Duodenal mucosa (tissue), 2 donors: Measurements from ENCODE around the gene TTC7B.

Experiments
- H3K27ac ChIP-seq: one replicate; pipeline ENCODE4 v1.7.0; 2013; ENCODE audit warnings: low read depth, low read length
- H3K27me3 ChIP-seq, 2 donors: one replicate each; pipeline ENCODE4 v1.7.0; 2013; ENCODE audit warnings: low read length in 2 of 2, control low read depth in 1 of 2; ENCODE audit not compliant: insufficient read depth in 2 of 2, control insufficient read depth in 1 of 2
- H3K36me3 ChIP-seq, 2 donors: one replicate each; pipeline ENCODE4 v1.7.0; 2013; ENCODE audit warnings: low read length in 2 of 2, control low read depth in 1 of 2; ENCODE audit not compliant: insufficient read depth in 2 of 2, control insufficient read depth in 1 of 2
- H3K4me1 ChIP-seq, 2 donors: one replicate each; pipeline ENCODE4 v1.7.0; 2013; ENCODE audit warnings: low read length in 2 of 2, control low read depth in 1 of 2; ENCODE audit not compliant: insufficient read depth in 2 of 2, control insufficient read depth in 1 of 2
- H3K4me3 ChIP-seq, 2 donors: one replicate each; pipeline ENCODE4 v1.7.0; 2013; ENCODE audit warnings: low read length in 2 of 2, low read depth in 1 of 2
- H3K9ac ChIP-seq, 2 donors: one replicate each; pipeline ENCODE4 v1.7.0; 2013; ENCODE audit warnings: low read length in 2 of 2, low read depth in 1 of 2
- H3K9me3 ChIP-seq, 2 donors: one replicate each; pipeline ENCODE4 v1.7.0; 2013; ENCODE audit warnings: low read length in 2 of 2, control low read depth in 1 of 2; ENCODE audit not compliant: control insufficient read depth in 1 of 2

TTC7B gene

DNA sequence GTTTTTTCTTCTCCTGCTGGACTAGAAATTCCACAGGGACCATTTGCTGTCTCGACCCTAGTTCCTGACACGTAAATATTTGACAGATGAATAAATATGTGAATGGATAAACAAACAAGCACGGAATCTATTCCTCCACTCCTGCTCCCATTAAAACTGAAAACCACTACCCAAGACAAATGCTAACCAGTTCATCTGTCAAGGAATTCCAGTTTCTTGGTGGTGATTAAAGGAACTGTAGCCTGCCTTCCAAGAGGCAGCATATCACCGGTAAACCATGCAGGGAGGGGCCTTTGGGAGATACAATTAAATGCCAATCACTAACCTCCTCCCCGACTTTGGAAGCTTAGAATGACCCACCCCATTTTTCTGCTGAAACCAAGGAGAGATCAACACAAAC is 95.4 kb downstream of the TTC7B start:
- no peaks in the 10 kb centered on the region for H3K36me3 ChIP-seq
- no peak overlapping the region for H3K9ac ChIP-seq
- no peaks in the 10 kb centered on the region for H3K9me3 ChIP-seq
- no peaks in the 10 kb centered on the region for H3K4me1 ChIP-seq
- no peaks in the 10 kb centered on the region for H3K27me3 ChIP-seq
- H3K4me3 ChIP-seq, result no peak overlapping the region
- no peak overlapping the region for H3K27ac ChIP-seq

DNA sequence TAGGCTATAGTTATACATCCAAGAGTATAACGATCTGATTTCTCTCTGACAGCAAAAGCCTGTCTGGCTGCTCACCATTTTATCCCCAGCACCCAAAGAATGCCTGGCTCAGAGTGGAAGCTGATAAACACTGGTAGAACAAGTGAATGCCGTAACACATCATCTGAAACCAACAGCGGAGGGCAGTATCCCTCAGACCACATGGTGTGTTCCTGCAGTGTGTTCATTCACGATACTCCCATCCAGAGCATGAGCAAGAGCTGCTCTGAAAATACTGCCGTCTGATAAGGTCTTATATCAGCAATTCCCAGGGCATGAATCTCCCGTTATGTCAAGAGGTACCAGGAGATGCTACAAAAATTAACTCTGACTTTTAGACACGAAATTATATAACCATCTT is 95.9 kb downstream of the TTC7B start:
- Histone ChIP-seq H3K36me3 (no peaks in the 10 kb centered on the region), H3K27ac (no peak overlapping the region), H3K27me3 (no peaks in the 10 kb centered on the region), H3K9me3 (no peaks in the 10 kb centered on the region), H3K4me3 (no peak overlapping the region), H3K9ac (no peak overlapping the region), H3K4me1 (no peaks in the 10 kb centered on the region)

DNA sequence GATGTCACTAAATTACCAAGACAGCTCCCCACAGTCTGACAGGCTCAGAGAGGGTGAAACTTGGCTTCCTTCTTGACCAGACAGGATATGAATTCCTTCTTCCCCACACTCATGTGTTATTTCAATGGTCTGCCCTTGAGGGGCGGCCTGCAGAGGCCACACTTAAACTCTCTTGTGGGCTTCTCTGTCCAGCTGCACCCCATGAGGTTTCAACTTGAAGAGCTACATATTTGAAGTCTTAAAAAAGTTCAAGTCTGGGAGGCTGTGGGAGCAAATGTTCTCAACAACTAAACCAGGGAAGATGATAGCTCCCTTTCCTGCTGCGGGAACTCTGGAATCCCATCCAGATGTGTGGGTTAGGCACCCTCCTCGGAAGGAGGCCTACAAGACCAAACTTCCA is 98.3 kb downstream of the TTC7B start:
- H3K36me3 ChIP-seq, result peaks cover 0 to 4% of the 10 kb centered on the region in 2 donors
- H3K4me1 ChIP-seq, result no peaks in the 10 kb centered on the region
- no peaks in the 10 kb centered on the region for H3K27me3 ChIP-seq
- no peaks in the 10 kb centered on the region for H3K9me3 ChIP-seq
- no peak overlapping the region for H3K27ac ChIP-seq
- H3K9ac ChIP-seq, result no peak overlapping the region
- no peak overlapping the region for H3K4me3 ChIP-seq

DNA sequence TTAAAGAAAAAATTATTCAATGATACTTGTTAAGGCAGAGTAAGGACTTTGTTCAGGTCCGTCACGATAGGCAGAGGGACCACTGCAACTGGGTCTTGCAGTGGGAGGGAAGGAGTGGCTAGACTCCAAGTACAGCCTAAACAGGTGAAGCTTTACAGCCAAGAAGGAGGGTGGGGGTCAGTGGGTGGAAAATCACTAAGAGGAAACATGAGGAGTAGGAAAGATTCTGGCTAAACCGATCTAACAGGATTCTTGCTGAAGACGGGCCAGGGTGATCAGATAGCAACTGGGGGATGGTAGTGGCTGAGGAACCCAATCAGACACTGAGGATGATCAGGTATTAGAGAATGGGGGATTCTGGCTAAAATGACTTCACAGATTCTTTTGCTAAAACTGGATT is 100.2 kb downstream of the TTC7B start:
- Histone ChIP-seq H3K4me3 (no peak overlapping the region), H3K9me3 (no peaks in the 10 kb centered on the region), H3K27ac (no peak overlapping the region), H3K27me3 (no peaks in the 10 kb centered on the region), H3K4me1 (no peaks in the 10 kb centered on the region), H3K36me3 (peaks cover 0 to 4% of the 10 kb centered on the region in 2 donors), H3K9ac (no peak overlapping the region)

DNA sequence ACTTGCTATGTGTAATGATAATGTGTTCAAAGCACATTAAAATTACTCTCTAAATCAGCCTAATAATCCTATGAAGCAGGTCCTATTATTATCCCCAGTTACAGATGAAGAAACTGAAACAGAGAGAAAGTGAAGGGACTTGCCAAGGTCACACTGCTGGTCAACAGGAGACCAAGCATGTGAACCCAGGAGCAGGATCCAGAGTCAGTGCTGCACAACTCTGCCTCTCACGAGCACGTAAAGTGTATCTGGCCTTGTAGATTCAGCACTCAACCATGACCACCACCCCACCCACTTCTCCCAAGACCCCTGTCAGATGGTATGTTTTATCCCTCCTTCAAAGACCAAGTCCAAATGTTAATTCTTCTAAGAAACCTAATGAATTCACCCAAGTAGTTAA is 100.7 kb downstream of the TTC7B start:
- Histone ChIP-seq H3K27ac (no peak overlapping the region), H3K27me3 (no peaks in the 10 kb centered on the region), H3K9ac (no peak overlapping the region), H3K9me3 (no peaks in the 10 kb centered on the region), H3K4me1 (no peaks in the 10 kb centered on the region), H3K4me3 (no peak overlapping the region), H3K36me3 (peaks cover 0 to 4% of the 10 kb centered on the region in 2 donors)

DNA sequence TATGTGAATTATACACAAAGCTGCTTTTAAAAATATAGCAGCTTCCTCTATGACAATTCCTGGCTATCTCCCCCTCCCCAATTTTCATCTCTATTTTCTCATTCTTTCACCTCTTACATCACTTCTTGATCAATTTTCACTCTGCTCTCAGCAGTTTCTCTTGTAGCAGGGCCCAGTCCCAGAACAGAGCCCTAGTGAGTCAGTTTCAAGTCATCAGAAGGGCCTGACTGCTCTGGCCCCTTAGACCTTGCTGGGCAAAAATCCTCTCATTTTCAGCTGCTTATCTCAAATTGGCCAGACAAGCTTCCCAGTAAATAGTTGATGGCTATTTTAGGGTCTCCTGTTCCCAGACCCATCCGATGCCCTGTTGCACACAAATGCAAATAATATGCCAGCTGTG is 101.4 kb downstream of the TTC7B start:
- no peaks in the 10 kb centered on the region for H3K9me3 ChIP-seq
- no peaks in the 10 kb centered on the region for H3K27me3 ChIP-seq
- H3K36me3 ChIP-seq, result peaks cover 0 to 4% of the 10 kb centered on the region in 2 donors
- no peaks in the 10 kb centered on the region for H3K4me1 ChIP-seq
- H3K9ac ChIP-seq, result no peak overlapping the region
- H3K27ac ChIP-seq, result no peak overlapping the region
- H3K4me3 ChIP-seq, result no peak overlapping the region

DNA sequence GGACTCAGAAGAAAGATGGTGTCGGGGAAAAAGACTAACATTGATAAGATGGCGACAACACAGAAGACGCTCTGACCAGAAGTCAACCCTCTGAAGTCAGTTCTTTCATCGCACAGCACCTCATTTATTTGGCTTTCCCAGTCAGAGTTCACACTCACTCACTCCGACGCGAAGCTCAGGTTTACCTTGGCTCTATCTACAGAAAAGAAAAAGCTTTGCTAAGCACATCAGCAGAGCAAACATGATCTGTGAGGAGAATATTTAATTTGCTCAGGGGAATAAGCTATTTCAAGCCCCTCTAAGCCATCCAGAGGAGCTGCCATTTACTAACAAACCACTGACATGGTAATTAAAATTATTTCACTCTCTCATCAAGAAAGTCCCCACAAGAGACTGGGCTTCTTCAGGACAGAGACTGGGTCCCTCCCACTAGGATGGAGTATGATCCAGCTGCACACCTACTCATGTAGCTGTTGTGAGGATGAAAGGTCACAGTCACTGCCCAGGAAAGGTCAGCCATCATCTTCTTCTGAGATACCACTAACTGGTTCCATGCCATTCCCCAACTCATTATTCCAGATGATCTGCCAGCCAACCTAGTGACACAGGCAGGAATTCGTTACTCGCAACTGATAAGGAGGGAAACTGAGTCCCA is 111.4 kb downstream of the TTC7B start:
- no peaks in the 10 kb centered on the region for H3K9me3 ChIP-seq
- H3K36me3 ChIP-seq, result no peaks in the 10 kb centered on the region

DNA sequence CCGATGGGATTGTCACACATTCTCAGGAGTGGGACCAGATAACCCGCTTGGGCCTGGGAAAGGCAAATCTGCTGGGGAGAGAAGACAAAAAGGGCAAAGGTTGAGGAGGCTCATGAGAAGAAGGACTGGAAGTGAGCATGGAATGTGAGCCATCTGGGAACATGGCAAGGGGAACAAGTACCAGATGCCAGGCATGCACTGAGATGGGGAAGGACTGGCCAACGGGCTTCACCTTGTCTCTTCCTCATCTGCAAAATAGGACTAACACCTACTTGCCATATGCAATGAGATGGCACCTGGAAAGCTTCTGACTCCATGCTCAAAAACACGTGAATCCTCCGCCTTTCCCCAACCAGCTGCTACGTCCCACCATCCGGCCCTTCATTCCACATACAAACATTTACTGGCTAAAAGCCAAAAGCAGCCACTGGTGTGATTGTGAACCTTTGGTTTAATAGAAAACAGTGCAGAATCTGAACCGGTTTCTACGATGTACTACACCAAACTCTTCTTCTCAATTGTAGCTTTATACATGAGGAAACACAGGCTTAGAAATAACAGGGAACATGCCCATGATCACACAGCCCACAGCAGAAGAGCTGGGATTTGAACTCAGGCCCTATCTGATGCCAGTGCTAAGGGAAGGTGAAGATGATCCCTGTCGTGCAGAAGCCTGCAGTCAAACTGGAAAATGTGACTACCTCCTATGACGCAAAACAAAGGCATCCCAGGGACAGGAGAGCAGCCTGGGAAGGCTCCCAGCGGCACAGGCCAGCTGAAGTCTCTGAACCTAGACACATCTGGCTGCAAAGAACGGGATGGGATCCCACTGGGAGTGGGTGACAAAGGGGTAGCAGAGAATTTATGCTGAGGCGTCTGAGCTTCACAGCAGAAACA is 112.1 kb downstream of the TTC7B start:
- no peak overlapping the region for H3K27ac ChIP-seq
- no peak overlapping the region for H3K4me3 ChIP-seq

More for the DNA sequence above, 111.4 kb downstream of the TTC7B start:
- no peak overlapping the region for H3K27ac ChIP-seq
- H3K27me3 ChIP-seq, result no peaks in the 10 kb centered on the region
- no peak overlapping the region for H3K4me3 ChIP-seq
- H3K9ac ChIP-seq, result no peak overlapping the region
- no peaks in the 10 kb centered on the region for H3K4me1 ChIP-seq

DNA sequence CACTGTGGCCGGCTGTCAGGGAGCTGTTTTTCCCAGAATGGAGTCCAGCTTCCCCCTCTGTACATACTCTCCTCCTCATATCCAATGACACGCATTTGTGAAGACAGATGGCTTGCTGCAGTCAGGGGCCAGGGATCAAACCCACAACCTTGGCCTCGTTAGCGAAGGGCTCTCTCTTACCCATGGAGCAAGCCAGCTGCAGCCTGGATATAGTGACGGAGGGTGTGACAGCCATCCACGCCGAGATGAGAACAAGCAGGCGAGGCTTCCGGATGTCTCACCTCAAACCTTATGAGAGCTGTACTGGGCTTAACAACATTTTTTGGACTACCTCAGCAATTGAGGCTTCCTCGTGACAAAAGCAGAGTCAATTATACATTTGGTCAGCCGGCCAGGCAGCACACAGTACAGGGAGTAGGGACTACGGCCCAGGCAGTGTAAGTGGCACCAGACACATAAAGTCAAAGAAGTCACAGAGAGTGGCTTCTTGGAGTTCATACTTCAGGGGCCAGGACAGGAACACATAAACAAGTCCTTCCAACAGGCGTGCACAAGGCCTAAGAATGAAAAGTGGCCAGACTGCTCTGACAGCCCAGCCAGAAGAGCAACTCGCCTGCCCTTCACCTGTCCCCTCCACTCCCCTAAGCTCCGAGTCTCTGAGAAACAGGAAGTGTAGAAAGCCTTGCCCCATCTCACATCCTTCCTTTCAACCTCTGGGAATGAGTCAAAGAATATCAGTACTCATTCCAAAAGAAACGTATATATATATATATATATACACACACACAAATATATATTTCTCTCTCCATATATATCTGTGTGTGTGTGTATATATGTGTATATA is 115.1 kb downstream of the TTC7B start:
- H3K36me3 ChIP-seq, result no peaks in the 10 kb centered on the region
- H3K4me3 ChIP-seq, result no peak overlapping the region
- no peaks in the 10 kb centered on the region for H3K4me1 ChIP-seq
- H3K27ac ChIP-seq, result no peak overlapping the region
- no peaks in the 10 kb centered on the region for H3K9me3 ChIP-seq
- no peaks in the 10 kb centered on the region for H3K27me3 ChIP-seq
- no peak overlapping the region for H3K9ac ChIP-seq

More for the DNA sequence above, 112.1 kb downstream of the TTC7B start:
- Histone ChIP-seq H3K36me3 (no peaks in the 10 kb centered on the region), H3K27me3 (no peaks in the 10 kb centered on the region), H3K9ac (no peak overlapping the region), H3K9me3 (no peaks in the 10 kb centered on the region), H3K4me1 (no peaks in the 10 kb centered on the region)

DNA sequence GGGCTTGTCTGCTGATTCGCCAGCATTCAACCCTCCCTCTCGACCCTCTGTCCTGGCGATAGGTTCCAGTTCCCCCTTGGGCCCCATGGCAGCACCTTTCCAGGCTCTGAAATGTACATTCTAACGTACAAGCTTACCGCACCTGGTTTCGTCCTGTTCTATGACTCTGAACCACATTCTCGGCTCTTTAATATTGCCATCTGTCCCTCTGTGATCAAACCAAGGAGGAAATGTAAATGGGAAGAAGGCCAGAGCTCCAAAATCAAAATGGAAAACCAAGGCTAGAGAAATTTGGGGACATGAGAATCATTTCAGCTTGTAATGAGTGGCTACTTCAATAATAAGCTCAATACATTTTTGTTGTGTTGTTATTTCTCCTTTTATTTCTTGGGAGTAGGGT is 117.2 kb downstream of the TTC7B start:
- H3K4me3 ChIP-seq, result no peak overlapping the region
- no peak overlapping the region for H3K27ac ChIP-seq
- no peaks in the 10 kb centered on the region for H3K9me3 ChIP-seq
- no peaks in the 10 kb centered on the region for H3K4me1 ChIP-seq
- no peaks in the 10 kb centered on the region for H3K36me3 ChIP-seq
- H3K9ac ChIP-seq, result no peak overlapping the region
- H3K27me3 ChIP-seq, result no peaks in the 10 kb centered on the region
